ENCODE results near the gene ZNF654. TPM values are rescaled to one million over a fixed set of nuclear protein-coding genes. Genes with fewer than 3 reads are reported as not detected.

Gene ZNF654
- total and polyA plus RNA-seq, 10 of the 15 experiments (the other 5 are each of a cell fraction or from before 2014, with no cell fraction given): 2.7 to 14.2 (median 10.0) TPM

- FAIRE-seq (no peak), ATAC-seq (no peak), DNase-seq (ENCODE audit: low read depth, low spot score) (no peak)
- Histone ChIP-seq H3K4me2 (ENCODE audit: control insufficient read depth, insufficient read depth) (no peak overlapping the region), H3K36me3 (ENCODE audit: control insufficient read depth in 2 of 2, insufficient read depth in 2 of 2, low read length in 1 of 2) (no peaks in the 10 kb centered on the region), H4K20me1 (ENCODE audit: control insufficient read depth, insufficient read depth) (no peaks in the 10 kb centered on the region), H3K9ac (ENCODE audit: control insufficient read depth, insufficient read depth, low read length) (no peak overlapping the region), H3K27me3 (replicated peaks in 1 of 2; ENCODE audit: control insufficient read depth in 2 of 2, insufficient read depth in 2 of 2, low read length in 1 of 2) (no peaks in the 10 kb centered on the region), H3K4me3 (no peak overlapping the region), H2AFZ (ENCODE audit: control insufficient read depth, low read depth, low read length) (no peak overlapping the region), H3K4me1 (ENCODE audit: control insufficient read depth, insufficient read depth, low read length) (no peaks in the 10 kb centered on the region), H3K27ac (ENCODE audit: control insufficient read depth, insufficient read depth) (no peak overlapping the region), H3K79me2 (ENCODE audit: control insufficient read depth, insufficient read depth, low read length) (no peaks in the 10 kb centered on the region), H3K9me3 (replicated peaks; ENCODE audit: control insufficient read depth, insufficient read depth, low read length) (peaks cover 3% of the 10 kb centered on the region; the same call in 2 of the 3 replicates)
- POLR2A ChIA-PET: no interaction called here
- RAD21 ChIA-PET (ENCODE audit: unreplicated experiment): no interaction called here
- CTCF ChIA-PET: interaction anchor here (1.8 kb wide), 1 partner anchor 31 kb away, joined by 6 read pairs; no protein-coding TSS in a partner anchor
- in situ Hi-C loops (cut with MboI) (no loop called here), intact Hi-C loops (cut with micrococcal nuclease; ENCODE audit: unreplicated experiment) (no loop called here)
- no TSS peak for BruUV-seq (replicated peaks)
- no peak for TF ChIP-seq RFX5 (IDR thresholded peaks at IDR 0.05; ENCODE audit: low read depth, low read length)
- no peak for TF ChIP-seq PML (IDR thresholded peaks at IDR 0.05; ENCODE audit: low read length)
- TF ChIP-seq MEF2A (IDR thresholded peaks at IDR 0.05; ENCODE audit: insufficient read depth, low read depth, low read length): no peak
- TF ChIP-seq FOXK2 (IDR thresholded peaks at IDR 0.05): no peak
- TF ChIP-seq CHD1 (IDR thresholded peaks at IDR 0.05; ENCODE audit: low read depth, low read length): no peak
- no peak for TF ChIP-seq TCF12 (IDR thresholded peaks at IDR 0.05; ENCODE audit: low read depth, low read length)
- no peak for TF ChIP-seq POLR2AphosphoS2 (IDR thresholded peaks at IDR 0.05; ENCODE audit: low read depth, low read length)
- TF ChIP-seq SIX5 (IDR thresholded peaks at IDR 0.05; ENCODE audit: low read depth, low read length, severe bottlenecking): no peak
- no peak for TF ChIP-seq HCFC1 (IDR thresholded peaks at IDR 0.05; ENCODE audit: low read length)
- no peak for TF ChIP-seq HDAC6 (IDR thresholded peaks at IDR 0.05; ENCODE audit: unreplicated experiment)
- no peak for TF ChIP-seq NFIC (IDR thresholded peaks at IDR 0.05; ENCODE audit: low read depth, low read length)
- TF ChIP-seq PAX5 (IDR thresholded peaks at IDR 0.05; ENCODE audit: borderline replicate concordance, low read depth, low read length): no peak
- no peak for TF ChIP-seq PRDM15 (CRISPR knock-in tag; IDR thresholded peaks at IDR 0.05)
- TF ChIP-seq LARP7 (IDR thresholded peaks at IDR 0.05): no peak
- TF ChIP-seq PBX3 (IDR thresholded peaks at IDR 0.05; ENCODE audit: insufficient replicate concordance, low read depth, low read length): no peak
- TF ChIP-seq CHD2 (IDR thresholded peaks at IDR 0.05; ENCODE audit: borderline replicate concordance, low read depth, low read length): no peak
- TF ChIP-seq PKNOX1 (IDR thresholded peaks at IDR 0.05): no peak
- SMC1A ChIA-PET (ENCODE audit: uncharacterized antibody, unreplicated experiment): no interaction called here
- WGBS (ENCODE audit: insufficient coverage, insufficient replicate concordance, low lambda C conversion rate, missing lambda C conversion rate): 82% methylated on average over 6 of the region's 6 CpGs
These were observed 129.4 kb downstream of the ZNF654 start for GRCh38 chr3:88188436-88188835.
